Body of pancreas (tissue), 4 donors: ENCODE results near the gene HECTD2. TPM values are rescaled to one million over a fixed set of nuclear protein-coding genes. Genes with fewer than 3 reads are reported as not detected.
"Not testable (repeated sequence)": the region's sequence is repeated elsewhere in the genome, so short reads cannot be mapped to it uniquely, and the experiment has no call there.

ENCODE experiments used
- ATAC-seq: fragments of 150-250 bp; one replicate; pipeline ENCODE4 v1.9.1; 2016
- DNase-seq, 4 donors: peaks; one replicate each; pipeline ENCODE4 v3.0.0-alpha.2; 2019
- H3K27ac ChIP-seq, 4 donors: fragments of 200-600 bp; sonication (generic); 1 replicate in 3 of 4; 2 replicates in 1 of 4; pipeline versions ENCODE4 v1.5.1 to v1.6.1; 2016 to 2019; ENCODE audit warnings: mild to moderate bottlenecking in 1 of 4, mixed read lengths in 1 of 4, moderate library complexity in 1 of 4
- H3K27me3 ChIP-seq, 2 donors: fragments of 200-600 bp; sonication (generic); one replicate each; pipeline ENCODE4 v1.6.0; 2016; ENCODE audit warnings: mild to moderate bottlenecking in 1 of 2
- H3K36me3 ChIP-seq, 2 donors: fragments of 200-600 bp; sonication (generic); replicated peaks in 1 of 2; 2 replicates each; pipeline ENCODE4 v1.5.1; 2016; ENCODE audit warnings: low read depth in 2 of 2; ENCODE audit not compliant: insufficient read depth in 1 of 2
- H3K4me1 ChIP-seq: fragments of 200-600 bp; sonication (generic); one replicate; pipeline ENCODE4 v1.6.0; 2016
- H3K4me3 ChIP-seq, 2 donors: fragments of 200-600 bp; sonication (generic); 1 replicate in 1 of 2; 2 replicates in 1 of 2; pipeline ENCODE4 v1.5.1; 2016 to 2019
- H3K9me3 ChIP-seq, 3 donors: fragments of 200-600 bp; sonication (generic); 1 replicate in 2 of 3; 2 replicates in 1 of 3; pipeline ENCODE4 v1.5.1; 2016
- POLR2A ChIP-seq, 3 donors: fragments of 450-650 bp; IDR thresholded peaks; one replicate each; pipeline ENCODE4 v1.6.1; 2016; ENCODE audit warnings: antibody characterized with exemption in 3 of 3, mild to moderate bottlenecking in 2 of 3
- WGBS, 2 donors: methylation state at CpG; one replicate each; pipeline ENCODE4 v1.1.5; 2017; 5-methylcytosine and 5-hydroxymethylcytosine counted together
- intact Hi-C: fragments of 100-400 bp; cut with DNase I; formaldehyde crosslinking; loops from one replicate; pipeline ENCODE4 v1.15.1; 2023
- total RNA-seq, 2 donors: library from RNA; depleted of rRNA; stranded (reverse); fragments of >200 nt; gene quantifications; one replicate each; pipeline ENCODE4 v1.1.0, GENCODE V29; 2016
- TF ChIP-seq, protein P1 (sequence below), 7 experiments: fragments of 450-650 bp in 4 of 7; fragments of 200-600 bp in 3 of 7; sonication (generic) in 3 of 7; IDR thresholded peaks; one replicate each; pipeline ENCODE4 v1.5.1; 2016 to 2019; ENCODE audit warnings: antibody characterized with exemption in 7 of 7

HECTD2 gene
- total RNA-seq, 2 donors from 2014 or later, result 10.2 to 13.0 TPM

DNA sequence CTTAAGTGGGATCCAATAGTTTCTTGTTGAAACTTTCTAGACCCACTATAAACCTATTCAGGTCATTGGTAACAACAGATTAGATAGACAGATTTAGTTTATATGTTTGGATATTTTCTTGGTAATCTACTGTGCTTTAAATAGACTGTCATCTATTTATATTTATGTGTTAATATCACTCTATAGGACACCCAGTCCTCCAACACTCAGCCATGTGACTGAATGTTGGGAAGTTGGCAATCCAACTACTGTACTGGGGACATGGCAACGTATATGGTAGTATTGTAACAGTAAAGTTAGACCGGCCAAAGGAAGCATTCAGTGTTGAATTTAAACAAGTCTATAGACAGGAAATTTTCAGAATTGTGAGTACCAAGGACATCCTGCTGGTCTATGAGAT lies 42.6 kb upstream of the HECTD2 start:
- H3K27ac ChIP-seq, result no peak overlapping the region
- ATAC-seq (no peak), DNase-seq (no peak)
- H3K4me3 ChIP-seq, result no peak overlapping the region
- H3K9me3 ChIP-seq, result no peaks in the 10 kb centered on the region
- no peaks in the 10 kb centered on the region for H3K4me1 ChIP-seq
- no peaks in the 10 kb centered on the region for H3K27me3 ChIP-seq
- intact Hi-C loops, result no loop called here
- WGBS, 2 donors, result 65 to 67% methylated on average over 2 of the region's 2 CpGs
- TF ChIP-seq POLR2A (IDR thresholded peaks at IDR 0.05), result no peak
- TF ChIP-seq, protein P1, sequence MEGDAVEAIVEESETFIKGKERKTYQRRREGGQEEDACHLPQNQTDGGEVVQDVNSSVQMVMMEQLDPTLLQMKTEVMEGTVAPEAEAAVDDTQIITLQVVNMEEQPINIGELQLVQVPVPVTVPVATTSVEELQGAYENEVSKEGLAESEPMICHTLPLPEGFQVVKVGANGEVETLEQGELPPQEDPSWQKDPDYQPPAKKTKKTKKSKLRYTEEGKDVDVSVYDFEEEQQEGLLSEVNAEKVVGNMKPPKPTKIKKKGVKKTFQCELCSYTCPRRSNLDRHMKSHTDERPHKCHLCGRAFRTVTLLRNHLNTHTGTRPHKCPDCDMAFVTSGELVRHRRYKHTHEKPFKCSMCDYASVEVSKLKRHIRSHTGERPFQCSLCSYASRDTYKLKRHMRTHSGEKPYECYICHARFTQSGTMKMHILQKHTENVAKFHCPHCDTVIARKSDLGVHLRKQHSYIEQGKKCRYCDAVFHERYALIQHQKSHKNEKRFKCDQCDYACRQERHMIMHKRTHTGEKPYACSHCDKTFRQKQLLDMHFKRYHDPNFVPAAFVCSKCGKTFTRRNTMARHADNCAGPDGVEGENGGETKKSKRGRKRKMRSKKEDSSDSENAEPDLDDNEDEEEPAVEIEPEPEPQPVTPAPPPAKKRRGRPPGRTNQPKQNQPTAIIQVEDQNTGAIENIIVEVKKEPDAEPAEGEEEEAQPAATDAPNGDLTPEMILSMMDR (IDR thresholded peaks at IDR 0.05), result no peak
- H3K36me3 ChIP-seq, result no peaks in the 10 kb centered on the region

DNA sequence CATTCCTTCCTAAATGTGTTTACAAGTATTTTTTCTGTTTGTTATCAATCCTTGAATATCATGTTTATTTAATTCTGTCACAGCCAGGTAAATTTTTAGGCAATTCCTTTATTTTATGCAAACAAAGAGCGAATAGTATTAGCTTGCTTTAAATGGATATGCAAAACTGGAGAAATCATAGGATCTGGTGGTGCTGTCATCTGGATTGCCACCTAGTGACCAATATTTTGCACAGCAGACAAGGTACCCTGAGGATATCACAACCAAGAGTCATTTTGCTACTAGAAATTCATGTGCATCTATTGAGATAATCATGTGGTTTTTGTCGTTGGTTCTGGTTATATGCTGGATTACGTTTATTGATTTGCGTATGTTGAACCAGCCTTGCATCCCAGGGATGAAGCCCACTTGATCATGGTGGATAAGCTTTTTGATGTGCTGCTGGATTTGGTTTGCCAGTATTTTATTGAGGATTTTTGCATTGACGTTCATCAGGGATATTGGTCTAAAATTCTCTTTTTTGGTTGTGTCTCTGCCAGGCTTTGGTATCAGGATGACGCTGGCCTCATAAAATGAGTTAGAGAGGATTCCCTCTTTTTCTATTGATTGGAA lies 40.1 kb upstream of the HECTD2 start:
- not testable (repeated sequence) for DNase-seq
- 78 to 80% methylated on average over 6 of the region's 6 CpGs for WGBS, 2 donors

GRCh38 chr10:91374052-91374451 lies 36.1 kb upstream of the HECTD2 start:
- intact Hi-C loops, result no loop called here
- ATAC-seq (no peak), DNase-seq (no peak)
- peaks cover 0 to 6% (median 0%) of the 10 kb centered on the region in 3 donors for H3K9me3 ChIP-seq
- H3K27ac ChIP-seq, result no peak overlapping the region
- H3K4me1 ChIP-seq, result no peaks in the 10 kb centered on the region
- no peaks in the 10 kb centered on the region for H3K27me3 ChIP-seq
- no peaks in the 10 kb centered on the region for H3K36me3 ChIP-seq
- no peak overlapping the region for H3K4me3 ChIP-seq
- TF ChIP-seq, protein P1 (IDR thresholded peaks at IDR 0.05), result no peak
- no peak for TF ChIP-seq POLR2A (IDR thresholded peaks at IDR 0.05)

More for the DNA sequence above, 40.1 kb upstream of the HECTD2 start:
- TF ChIP-seq, protein P1 (IDR thresholded peaks at IDR 0.05), result peak in 6 of 7 experiments; percentile 12 to 41 (median 30)
- H3K36me3 ChIP-seq, intact Hi-C loops, H3K9me3 ChIP-seq, H3K27me3 ChIP-seq, H3K27ac ChIP-seq, H3K4me3 ChIP-seq, ATAC-seq, H3K4me1 ChIP-seq: not testable (repeated sequence)

- no peak for DNase-seq
- intact Hi-C loops, result no loop called here
- Histone ChIP-seq H3K27me3 (no peaks in the 10 kb centered on the region), H3K4me3 (no peak overlapping the region), H3K4me1 (no peaks in the 10 kb centered on the region), H3K27ac (no peak overlapping the region), H3K9me3 (peaks cover 0 to 6% (median 0%) of the 10 kb centered on the region in 3 donors), H3K36me3 (no peaks in the 10 kb centered on the region)
- TF ChIP-seq POLR2A (IDR thresholded peaks at IDR 0.05), result no peak
- TF ChIP-seq, protein P1 (IDR thresholded peaks at IDR 0.05), result no peak
- no peak for ATAC-seq
Observed at GRCh38 chr10:91378061-91378460, 32.1 kb upstream of the HECTD2 start.

DNA sequence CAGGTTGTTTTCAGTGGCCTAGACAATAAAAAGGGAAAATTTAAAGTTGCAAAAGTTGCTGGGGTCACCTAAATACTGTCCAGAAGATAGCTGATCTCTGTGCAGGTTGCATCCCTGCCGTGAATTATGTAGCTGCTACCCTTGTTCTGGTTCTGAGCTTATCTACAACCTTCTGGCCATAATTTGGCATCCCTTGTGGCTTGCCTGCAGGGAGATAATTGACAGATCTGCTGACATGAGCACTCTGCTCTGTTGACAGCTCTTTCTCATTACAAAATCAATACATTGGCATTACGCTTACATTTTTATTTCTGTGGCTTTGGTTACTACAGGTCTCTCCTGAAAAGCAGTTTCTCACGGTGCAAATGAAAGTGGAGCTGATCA lies 29.3 kb upstream of the HECTD2 start:
- Histone ChIP-seq H3K36me3 (no peaks in the 10 kb centered on the region), H3K4me3 (no peak overlapping the region), H3K4me1 (no peaks in the 10 kb centered on the region), H3K27ac (peak overlapping the region in 1 of 4 donors; percentile 5), H3K27me3 (no peaks in the 10 kb centered on the region), H3K9me3 (peaks cover 0 to 4% (median 0%) of the 10 kb centered on the region in 3 donors)
- DNase-seq (no peak), ATAC-seq (no peak)
- intact Hi-C loops, result no loop called here
- whole genome bisulfite sequencing, 2 donors, result 49 to 54% methylated on average over 3 of the region's 3 CpGs
- TF ChIP-seq, protein P1 (IDR thresholded peaks at IDR 0.05), result no peak
- no peak for TF ChIP-seq POLR2A (IDR thresholded peaks at IDR 0.05)
